NCI-H128 (cell line): ENCODE data around the gene TARBP2.
"Not testable (repeated sequence)": the region's sequence is repeated elsewhere in the genome, so short reads cannot be mapped to it uniquely, and the experiment has no call there.

ENCODE experiments used
- DNase-seq: peaks from one replicate; lab custom pipeline; 2025; ENCODE audit not compliant: unreplicated experiment; lab: John Stamatoyannopoulos, UW

The TARBP2 gene

DNA sequence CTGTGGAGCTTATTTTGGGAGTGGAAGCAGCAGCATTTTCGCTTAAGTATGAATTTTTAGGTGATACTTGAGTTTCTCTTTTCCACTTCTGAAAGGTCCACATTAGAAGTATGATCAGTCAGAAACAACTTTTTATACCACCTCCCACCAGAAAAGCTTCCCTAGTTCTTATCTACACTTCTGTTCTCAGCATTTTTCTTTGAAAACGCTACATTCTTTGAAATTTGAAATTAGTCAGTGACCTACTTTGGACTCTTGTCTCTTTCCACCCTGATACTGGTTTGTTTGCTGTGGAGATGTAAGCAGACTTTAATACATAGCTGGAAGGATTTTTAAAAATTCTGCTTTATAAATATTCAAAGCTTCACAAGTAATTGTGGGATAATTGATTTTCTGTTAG lies 27.0 kb upstream of the TARBP2 start:
- no peak for DNase-seq

DNA sequence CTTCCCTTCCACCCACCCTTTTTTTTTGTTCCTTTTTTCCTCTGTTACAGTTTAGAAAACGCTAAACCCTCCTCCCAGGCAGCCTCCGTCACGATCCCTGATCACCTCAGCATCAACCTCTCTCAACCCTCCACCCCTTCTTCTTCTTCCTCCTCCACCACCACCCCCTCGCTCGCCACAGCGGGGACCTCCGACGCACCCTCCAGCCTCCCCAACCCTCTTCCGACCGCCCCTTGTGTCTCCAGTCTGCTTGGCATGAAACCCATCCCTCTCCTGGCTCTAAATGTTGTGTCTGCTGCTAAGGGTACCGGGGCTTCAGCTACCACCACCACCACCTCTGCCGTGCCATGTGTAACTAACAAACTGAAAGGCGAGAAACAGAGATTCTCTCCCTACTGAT lies 26.3 kb upstream of the TARBP2 start:
- DNase-seq = no peak

DNA sequence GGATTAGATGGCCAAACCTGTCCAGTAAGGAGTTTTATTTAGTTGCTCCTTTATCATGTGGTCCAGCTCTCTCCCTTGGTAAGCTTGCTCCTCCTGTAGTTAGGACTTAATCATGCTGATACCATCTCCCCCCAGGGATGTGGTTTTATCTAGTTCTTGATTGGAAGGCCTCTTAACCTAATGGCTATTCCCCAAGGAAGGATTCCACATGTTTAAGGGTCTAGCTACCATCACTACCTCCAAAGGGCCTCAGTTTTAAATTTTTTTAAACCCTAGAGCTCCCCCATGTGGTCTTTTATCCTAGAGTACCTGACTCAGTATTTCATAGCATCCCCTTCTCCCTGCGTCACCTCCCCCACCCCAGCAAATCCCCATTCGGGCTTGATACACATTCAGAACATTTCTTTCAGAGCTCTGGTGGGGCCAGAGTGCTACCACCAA lies 24.3 kb upstream of the TARBP2 start:
- no peak for DNase-seq

DNA sequence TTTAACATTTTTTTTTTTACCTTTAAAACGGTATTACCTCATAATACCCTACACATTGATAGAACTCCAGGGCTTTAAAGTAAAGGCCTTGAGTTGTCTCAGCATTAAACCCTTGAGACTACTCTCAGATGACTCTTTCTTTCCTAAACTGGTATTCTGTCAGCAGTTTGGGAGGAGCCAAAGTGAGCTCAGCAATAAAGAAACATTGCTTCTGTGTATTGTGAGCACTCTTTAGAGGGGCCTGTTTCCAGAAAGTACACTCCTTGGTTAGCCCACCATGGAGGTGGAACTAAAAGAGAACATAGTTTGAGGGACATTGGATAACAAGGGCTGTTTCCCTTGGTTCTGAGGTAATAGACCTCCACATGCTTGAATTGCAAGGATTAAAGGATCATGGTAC lies 22.2 kb upstream of the TARBP2 start:
- no peak for DNase-seq

DNA sequence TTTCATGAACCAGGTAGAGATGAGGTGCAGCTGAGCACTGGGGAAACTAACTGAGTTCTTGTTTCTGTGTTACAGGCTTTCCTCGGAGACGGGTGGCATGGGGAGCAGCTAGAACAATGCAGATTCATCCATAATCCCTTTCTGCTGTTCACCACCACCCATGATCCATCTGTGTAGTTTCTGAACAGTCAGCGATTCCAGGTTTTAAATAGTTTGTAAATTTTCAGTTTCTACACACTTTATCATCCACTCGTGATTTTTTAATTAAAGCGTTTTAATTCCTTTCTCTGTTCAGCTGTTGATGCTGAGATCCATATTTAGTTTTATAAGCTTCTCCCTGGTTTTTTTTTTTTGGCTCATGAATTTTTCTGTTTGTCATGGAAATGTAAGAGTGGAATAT lies 21.8 kb upstream of the TARBP2 start:
- DNase-seq = no peak

DNA sequence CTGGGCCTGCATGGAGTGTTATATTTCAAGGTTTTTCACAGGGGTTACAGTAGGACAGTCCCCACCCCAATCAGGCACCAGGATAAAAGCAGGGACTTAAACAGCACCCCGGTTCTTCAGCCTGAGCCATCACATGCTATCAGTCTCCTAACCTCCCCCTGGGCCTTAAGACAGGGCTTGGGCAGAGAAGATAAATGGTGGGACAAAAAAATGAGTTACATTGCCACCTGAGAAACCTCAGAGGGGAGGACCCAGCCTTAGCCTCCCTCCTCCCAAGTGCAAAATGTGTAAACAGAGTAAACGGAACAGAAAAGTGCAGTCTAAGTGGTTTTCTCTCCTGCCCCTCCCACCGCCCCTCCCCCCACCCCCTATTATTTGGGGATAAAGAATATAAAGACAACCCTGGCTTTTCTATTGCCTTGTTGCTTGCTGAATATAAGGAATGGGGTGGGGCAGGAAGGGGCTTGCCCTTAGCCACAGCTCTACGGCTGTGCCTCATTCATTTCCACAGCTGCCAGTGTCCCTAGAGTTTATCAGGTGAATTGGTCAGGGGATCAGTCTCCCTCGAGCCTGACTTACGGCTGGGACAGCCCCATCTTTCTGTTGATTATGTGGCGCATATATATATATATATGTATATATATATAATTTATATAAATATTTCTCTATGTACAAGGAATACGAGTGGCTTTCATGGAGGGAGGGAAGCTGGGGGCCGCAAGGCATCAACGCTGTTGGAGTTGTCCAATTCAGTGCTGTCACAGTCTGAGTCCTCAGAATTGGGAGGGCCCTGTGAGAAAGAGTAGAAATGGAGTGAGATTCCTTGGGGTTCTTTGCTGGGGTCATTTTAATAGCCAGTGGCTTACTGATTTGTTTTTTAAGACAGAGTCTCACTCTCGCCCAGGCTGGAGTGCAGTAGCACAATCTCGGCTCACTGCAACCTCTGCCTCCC lies 20.3 kb upstream of the TARBP2 start:
- DNase-seq = no peak

DNA sequence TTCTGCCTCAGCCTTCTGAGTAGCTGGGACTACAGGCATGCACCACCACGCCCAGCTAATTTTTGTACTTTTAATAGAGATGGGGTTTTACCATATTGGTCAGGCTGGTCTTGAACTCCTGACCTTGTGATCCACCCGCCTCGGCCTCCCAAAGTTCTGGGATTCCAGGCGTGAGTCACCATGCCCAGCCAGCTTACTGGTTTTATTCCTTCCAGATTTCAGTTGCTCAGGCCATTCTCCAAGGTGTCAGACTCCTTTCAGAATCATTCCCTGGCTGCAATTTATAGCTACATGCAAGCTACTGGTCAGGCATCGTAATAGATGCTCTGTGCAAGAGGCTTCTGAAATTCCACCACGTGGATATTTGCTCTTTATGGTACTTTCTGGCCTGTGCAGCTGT lies 19.6 kb upstream of the TARBP2 start:
- DNase-seq = not testable (repeated sequence)

DNA sequence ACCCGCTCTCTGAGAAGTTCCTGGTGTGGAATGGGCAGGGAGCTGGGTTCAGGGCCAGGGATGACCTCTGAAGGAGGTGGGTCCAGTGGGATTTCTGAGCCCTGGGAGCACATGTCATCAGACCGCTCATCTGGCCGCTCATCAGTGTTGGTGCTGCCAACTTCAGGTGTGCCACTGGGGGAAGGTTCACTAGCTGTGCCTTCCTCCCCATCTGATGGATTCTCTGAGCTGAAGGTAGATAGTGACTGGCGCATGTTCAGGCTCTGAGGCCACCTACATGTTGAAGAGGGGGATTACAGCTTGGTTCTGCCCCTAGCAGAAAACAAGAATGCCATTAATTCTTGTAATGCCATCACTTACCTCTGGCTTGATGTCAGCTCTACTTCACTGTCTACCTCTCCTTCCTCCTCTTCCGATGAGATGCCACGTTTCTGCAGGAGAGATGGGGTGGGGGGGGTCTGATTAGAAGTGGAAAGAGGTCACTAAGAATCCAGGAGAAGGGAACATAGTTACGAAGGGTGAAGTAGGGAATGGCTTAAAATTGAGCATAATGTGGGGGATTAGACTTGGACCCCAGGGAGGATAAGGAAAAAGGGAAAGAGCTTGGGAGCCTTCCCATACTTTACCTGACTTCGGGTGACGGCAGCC lies 19.0 kb upstream of the TARBP2 start:
- DNase-seq = no peak

DNA sequence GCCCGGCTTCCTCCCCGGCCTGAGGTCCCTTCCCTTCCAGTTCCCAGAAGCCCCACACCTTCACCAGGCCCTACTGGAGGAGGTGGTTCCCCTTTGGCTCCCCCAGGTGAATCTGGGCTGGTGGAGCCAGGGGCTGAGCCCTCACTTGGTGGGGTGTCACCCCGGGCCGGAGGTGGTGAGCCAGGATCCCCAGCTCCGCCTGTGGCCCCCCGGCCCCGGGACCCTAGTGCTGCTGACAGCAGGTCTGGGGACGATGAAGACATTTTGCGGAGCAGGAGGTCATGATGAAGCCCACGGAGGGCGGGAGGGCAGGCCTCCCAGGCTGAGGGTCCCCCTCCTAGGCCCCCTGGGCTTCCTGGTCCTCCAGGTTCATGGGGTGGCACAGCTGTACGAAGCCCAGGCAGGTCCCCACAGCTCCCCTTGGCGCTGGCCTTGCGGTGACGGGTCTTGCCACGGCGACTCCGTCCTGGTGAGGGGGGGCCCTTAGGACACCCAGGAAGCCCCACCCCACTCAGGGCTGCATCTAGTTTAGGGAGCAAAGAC lies 18.4 kb upstream of the TARBP2 start:
- DNase-seq = no peak

DNA sequence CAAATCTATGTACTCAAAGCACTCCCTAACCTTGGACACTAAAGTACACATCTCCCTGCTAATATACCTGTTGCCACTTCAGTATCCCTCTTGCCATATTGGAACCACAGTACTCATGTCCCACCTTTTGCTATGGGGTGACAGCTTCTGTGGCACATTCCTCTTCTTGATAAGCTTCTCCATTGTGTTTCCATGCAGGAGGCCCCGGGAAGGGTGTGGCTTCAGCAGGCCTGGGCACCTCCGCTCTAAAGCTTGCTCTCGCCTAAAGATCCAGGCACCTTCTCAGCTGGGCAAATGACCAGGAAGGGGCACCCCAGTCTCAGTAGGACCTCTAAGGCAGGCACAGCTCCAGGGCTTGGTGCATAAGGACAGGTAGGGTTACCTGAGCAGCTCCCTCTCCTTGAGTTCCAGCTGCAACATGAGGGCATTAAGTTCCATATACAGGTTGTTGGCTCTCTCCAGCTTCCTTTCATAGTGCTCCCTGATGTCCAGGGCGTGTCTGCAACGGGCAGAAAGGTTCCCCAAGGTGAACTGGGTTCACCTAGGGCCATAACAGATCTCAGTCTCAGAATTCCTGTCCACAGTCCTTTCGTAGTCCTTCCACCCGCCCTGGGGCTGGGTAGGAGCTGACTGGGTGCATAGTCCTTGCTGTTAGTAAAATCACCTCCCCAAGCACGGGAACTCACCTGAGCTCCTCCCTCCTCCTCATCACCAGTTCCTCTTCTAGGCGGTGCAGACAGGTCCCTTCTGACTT lies 17.7 kb upstream of the TARBP2 start:
- no peak for DNase-seq

DNA sequence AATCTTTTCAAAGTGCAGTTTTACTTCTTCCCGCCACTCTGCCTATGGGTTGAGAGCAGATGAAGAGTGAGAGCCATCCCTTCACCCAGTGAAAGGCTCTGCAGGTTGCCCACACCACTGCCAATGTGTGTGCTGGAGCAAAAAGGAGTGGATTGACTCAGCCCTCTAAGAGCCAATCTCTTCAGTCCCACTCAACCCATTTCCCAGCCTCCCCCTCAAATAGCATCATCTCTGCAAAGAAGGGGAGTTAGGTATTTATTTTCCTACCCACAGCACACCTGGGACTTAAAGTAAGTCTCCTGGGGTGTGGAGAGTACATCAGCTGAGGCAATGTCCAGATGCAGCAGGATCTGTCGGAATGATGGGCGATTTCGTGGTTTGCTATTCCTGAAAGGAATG lies 17.1 kb upstream of the TARBP2 start:
- DNase-seq = no peak

DNA sequence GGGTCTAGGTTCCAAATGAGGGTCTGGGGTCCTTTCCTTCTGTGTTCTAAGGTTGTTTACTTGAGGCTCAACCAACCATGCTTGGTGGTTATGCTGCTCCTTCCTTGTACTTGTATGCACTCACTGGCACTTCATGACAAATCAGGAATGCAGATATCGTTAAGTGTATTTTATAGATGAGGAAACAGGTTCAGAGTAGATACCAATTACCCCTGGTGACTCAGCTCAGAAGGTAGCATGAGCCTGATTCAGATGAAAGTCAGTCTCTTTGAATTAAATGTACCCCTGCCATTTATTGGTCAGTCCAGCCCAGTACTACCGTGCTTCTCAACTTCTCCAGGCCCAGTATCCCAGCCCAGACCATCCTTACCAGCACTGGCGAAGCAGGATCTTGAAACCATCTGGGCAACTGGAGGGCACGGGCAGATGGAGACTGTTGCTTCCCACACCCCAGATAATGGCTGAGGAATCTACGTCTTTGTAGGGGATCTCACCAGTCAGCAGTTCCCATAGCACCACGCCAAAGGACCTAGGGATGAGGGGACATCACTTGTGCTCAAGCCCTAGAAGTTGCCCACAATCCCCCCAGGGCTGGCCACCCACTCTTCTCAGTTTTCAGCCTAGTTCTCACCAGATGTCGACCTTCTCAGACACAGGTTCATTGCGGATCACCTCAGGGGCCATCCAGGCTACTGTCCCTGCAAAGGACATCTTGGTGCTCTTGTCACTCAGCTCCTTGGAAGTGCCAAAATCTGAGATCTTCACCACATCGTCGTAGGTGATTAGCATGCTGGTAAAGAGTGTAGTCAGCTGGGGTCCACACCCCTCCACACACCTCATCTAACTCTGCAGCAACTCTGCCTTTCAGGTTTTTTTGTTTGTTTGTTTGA lies 16.2 kb upstream of the TARBP2 start:
- no peak for DNase-seq

DNA sequence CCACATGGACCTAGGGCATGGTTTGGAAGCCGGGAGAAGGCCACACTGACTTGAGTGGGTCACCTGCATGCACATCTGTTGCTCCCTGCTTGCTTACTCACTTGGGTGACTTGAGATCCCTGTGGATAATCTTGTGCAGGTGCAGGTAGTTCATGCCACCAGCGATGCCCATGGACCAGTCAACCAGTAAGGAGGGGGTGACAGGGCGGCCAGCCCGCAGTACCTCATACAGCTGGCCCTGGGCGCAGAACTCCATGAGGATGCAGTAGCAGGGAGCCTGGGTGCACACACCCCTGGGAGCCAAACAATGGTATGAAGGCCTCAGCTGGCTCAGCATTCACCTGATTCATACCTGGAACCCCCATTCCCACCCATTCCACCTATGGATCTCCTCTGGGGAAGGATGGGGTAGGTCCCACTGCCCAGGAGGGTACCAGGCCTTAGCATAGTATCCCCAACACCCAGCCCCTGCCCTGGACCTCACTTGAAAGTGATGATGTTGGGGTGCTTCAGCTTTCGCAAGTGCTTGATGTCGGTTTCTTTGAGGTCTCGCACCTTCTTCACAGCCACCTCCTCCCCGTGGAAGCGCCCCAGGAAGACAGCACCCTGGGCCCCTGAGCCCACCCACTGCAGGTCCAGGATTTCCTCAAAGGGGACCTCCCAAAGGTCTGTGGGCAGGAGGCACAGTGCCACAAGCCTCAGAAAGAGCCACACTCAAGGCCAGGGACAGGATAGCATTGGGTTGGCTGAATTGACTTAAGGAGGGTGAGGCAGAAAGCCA lies 14.9 kb upstream of the TARBP2 start:
- no peak for DNase-seq

DNA sequence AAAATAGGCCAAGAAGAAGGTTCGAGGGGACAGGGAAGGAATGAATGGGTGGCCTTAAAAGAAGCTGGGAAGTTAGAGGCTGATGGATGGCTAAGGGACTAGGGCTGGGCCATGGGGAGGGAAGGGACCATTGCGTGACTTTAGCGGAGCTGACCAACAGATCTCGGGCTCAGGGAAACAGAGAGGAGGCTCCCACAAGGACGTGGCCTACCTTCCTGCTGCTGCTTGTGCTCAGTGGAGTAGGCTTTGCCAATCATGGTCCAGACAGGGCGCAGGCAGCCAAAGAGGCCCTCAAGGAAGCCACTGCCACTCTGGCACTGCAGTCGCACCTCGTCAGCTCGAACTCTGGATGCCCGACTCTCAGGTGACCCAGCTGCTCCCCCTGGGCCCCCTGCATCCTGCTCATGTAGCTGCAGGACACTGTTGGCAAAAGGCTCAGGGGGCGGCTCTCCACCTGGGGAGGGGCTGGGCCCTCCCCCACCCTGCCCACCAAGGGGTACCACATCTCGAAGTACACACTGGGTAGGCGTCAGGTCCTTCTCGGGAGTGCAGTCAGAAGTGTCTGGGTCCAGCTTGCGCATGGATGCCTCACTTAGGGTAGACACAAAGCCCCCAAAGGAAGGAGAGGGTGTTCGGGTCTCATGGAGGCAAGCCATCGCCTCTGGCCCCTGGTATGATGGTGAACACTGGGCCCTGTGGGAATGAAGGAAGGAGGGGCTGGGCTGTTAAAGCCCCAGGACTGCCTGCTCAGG lies 14.2 kb upstream of the TARBP2 start:
- no peak for DNase-seq

DNA sequence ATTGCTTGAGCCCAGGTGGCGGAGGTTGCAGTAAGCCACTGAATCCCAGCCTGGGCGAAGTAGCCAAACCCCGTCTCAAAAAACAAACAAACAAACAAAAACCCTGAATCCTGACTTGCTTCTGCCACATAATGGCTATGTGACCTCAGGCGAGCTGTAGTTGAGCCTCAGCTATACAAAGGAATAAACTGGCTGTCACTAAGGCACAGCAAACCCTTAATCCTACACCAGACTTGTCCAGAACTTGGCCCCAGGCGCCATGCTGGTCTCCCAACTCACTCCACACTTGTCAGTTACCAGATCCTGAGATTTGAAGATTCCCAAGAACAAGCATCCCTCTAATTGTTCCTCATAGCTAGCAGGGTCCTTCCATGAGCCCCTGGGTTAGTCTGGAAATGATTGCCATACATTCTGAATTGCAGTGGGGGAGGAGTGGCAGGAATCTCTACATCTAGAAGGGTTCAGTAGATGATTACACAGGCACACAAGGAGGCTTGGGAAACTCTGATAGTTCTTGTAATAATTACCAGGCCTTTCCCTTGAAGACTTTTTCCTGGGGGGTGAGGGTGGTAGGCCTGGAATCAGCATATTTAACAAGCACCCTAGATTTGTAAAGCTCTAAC lies 11.7 kb upstream of the TARBP2 start:
- DNase-seq = no peak

DNA sequence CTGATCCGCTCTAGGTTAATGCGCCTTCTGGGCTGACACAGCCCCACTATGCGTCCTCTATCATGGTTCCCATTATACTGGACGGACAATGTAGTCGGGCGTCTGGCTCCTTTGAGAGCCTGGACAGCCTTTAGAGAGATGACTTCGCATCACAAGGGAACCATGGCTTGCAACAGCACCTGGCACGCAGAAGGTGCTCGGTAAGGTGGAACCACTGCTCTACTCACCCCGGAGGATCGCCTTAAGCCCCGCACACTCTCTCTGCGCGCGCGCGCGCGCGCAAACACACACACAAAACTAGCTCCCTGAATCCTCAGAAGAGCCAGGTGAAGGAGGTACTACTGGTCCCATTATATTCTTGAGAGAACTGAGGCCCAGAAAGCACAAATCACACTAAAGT lies 8.9 kb upstream of the TARBP2 start:
- no peak for DNase-seq

DNA sequence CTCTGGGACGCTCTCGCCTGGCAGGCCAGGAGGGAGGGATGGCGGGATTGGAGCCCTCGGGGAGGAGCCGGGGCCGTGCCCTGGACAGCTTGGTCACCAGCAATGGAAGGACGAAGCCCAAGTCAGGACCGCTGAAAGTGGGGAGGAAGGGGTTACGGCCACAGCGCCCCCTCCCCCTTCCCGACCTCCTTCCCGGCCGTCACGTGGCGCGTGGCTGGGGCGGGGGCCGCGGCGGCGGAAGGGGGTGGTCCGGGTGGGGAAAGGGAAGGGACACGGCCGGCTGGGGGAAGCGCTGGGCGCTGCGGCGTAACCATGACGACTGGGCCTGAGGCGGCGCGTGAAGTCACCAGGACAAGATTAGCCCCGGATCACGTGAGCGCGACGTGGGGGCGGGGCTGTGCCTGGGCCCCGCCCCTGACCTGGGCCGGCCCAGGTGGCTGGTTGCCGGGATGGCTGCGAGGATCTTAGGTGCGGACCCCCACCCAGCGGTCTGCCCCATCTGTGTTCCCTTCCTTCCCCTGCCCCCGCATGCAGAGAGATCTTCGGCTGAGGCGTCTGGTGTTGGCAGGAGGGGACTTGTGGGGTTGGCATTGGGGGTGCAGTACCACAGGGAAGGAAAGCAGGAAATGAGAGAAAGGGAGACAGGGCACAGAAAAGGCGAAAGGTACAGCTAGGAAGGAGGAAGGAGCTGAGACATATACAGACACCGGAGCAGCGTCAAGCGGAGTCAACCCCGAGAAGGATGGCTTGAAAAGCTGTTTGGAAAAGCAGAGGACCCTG lies 8.1 kb upstream of the TARBP2 start:
- DNase-seq = peak; percentile 74
